Measurements from ENCODE around the gene ETHE1. TPM values are rescaled to one million over a fixed set of nuclear protein-coding genes. Genes with fewer than 3 reads are reported as not detected.

ETHE1 gene
- total RNA-seq, 1 experiment from 2014 or later, result 19.0 TPM

DNA sequence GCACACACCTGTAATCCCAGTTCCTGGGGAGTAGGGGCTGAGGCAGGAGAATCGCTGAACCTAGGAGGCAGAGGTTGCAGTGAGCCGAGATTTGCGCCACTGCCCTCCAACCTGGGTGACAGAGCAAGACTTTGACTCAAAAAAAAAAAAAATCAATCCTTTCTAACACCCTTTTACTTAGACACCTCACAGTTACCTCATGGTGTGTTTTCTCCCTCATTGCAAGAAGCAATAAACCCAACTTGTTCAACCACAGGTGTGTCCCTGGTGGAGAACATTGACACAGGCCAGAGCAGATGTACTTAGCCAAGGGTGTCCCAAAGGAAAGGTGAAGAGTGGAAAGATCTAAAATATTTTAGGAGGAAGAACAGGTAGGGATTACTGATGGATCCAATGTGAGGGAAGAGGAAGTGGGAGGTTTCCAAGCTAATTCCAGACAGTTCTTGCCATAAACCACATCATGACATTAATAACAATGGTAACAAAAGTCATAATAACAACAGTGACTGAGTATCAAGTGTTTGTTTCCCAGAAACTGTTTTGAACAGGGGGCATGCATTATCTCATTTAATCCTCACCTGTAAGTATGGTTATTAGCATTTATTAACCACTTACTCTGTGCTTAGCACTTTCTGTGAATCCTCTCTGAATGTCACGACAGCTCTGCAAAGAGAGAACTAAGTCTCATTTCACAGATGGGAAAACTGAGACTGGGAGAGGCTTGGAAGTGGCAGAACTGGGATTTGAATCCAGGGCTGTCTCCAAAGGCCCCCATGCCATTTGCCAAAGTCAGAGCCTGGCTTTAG, 58.4 kb downstream of the ETHE1 start:
- no peak overlapping the region for H3K4me3 Mint-ChIP-seq
- ChIA-PET CTCF (interaction anchor here (1.1 kb wide), 1 partner anchor 21 kb away, joined by 3 read pairs; no protein-coding TSS in a partner anchor), POLR2A (no interaction called here)
- TF ChIP-seq ZNF423 (CRISPR knock-in tag; IDR thresholded peaks at IDR 0.05) (no peak), ZNF396 (CRISPR knock-in tag; IDR thresholded peaks at IDR 0.05; ENCODE audit: borderline replicate concordance) (no peak), SP1 (CRISPR knock-in tag; conservative IDR thresholded peaks at IDR 0.05) (no peak), JAZF1 (CRISPR knock-in tag; IDR thresholded peaks at IDR 0.05) (no peak), GRHL2 (CRISPR knock-in tag; IDR thresholded peaks at IDR 0.05; ENCODE audit: insufficient replicate concordance, severe bottlenecking) (no peak), MXD4 (CRISPR knock-in tag; IDR thresholded peaks at IDR 0.05; ENCODE audit: borderline replicate concordance) (no peak)
- TF ChIP-seq, protein P1, sequence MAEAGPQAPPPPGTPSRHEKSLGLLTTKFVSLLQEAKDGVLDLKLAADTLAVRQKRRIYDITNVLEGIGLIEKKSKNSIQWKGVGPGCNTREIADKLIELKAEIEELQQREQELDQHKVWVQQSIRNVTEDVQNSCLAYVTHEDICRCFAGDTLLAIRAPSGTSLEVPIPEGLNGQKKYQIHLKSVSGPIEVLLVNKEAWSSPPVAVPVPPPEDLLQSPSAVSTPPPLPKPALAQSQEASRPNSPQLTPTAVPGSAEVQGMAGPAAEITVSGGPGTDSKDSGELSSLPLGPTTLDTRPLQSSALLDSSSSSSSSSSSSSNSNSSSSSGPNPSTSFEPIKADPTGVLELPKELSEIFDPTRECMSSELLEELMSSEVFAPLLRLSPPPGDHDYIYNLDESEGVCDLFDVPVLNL (CRISPR knock-in tag; IDR thresholded peaks at IDR 0.05; ENCODE audit: borderline replicate concordance, low read depth), result no peak
- TF ChIP-seq, protein P2, sequence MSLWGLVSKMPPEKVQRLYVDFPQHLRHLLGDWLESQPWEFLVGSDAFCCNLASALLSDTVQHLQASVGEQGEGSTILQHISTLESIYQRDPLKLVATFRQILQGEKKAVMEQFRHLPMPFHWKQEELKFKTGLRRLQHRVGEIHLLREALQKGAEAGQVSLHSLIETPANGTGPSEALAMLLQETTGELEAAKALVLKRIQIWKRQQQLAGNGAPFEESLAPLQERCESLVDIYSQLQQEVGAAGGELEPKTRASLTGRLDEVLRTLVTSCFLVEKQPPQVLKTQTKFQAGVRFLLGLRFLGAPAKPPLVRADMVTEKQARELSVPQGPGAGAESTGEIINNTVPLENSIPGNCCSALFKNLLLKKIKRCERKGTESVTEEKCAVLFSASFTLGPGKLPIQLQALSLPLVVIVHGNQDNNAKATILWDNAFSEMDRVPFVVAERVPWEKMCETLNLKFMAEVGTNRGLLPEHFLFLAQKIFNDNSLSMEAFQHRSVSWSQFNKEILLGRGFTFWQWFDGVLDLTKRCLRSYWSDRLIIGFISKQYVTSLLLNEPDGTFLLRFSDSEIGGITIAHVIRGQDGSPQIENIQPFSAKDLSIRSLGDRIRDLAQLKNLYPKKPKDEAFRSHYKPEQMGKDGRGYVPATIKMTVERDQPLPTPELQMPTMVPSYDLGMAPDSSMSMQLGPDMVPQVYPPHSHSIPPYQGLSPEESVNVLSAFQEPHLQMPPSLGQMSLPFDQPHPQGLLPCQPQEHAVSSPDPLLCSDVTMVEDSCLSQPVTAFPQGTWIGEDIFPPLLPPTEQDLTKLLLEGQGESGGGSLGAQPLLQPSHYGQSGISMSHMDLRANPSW (CRISPR knock-in tag; conservative IDR thresholded peaks at IDR 0.05; ENCODE audit: low read depth), result no peak
- TF ChIP-seq, protein P3, sequence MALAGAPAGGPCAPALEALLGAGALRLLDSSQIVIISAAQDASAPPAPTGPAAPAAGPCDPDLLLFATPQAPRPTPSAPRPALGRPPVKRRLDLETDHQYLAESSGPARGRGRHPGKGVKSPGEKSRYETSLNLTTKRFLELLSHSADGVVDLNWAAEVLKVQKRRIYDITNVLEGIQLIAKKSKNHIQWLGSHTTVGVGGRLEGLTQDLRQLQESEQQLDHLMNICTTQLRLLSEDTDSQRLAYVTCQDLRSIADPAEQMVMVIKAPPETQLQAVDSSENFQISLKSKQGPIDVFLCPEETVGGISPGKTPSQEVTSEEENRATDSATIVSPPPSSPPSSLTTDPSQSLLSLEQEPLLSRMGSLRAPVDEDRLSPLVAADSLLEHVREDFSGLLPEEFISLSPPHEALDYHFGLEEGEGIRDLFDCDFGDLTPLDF (CRISPR knock-in tag; IDR thresholded peaks at IDR 0.05), result no peak
- ATAC-seq (no peak), DNase-seq (ENCODE audit: low spot score) (no peak)
- H3K9me3 Mint-ChIP-seq, result no peaks in the 10 kb centered on the region
- peaks cover 7% of the 10 kb centered on the region for H3K4me1 Mint-ChIP-seq
- H3K27ac Mint-ChIP-seq, result no peak overlapping the region
- H3K27me3 Mint-ChIP-seq (ENCODE audit: low read depth), result peaks cover 56% of the 10 kb centered on the region
- H3K36me3 Mint-ChIP-seq, result no peaks in the 10 kb centered on the region

DNA sequence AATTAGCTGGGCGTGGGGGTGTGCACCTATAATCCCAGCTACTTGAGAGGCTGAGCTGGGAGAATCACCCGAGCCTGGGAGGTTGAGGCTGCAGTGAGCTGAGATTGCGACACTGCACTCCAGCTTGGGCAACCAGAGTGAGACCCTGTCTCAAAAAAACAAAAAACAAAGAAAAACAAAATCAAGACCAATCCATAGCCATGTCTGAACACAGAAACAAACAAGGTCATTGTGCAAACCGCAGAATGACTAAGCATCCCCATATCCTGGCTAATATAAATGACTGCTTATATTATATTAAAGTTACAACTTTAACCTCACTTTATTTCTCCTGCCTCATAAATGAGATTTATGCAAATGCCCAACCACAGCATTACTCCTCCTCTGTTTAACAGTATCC, 59.3 kb downstream of the ETHE1 start:
- no peak for DNase-seq (ENCODE audit: low spot score)
- POLR2A ChIA-PET, result no interaction called here
- ATAC-seq, result no peak
- Mint-ChIP-seq H3K4me1 (peaks cover 7% of the 10 kb centered on the region), H3K4me3 (no peak overlapping the region), H3K36me3 (no peaks in the 10 kb centered on the region), H3K27me3 (ENCODE audit: low read depth) (peaks cover 52% of the 10 kb centered on the region), H3K27ac (no peak overlapping the region), H3K9me3 (no peaks in the 10 kb centered on the region)
- CTCF ChIA-PET, result interaction anchor here (1.0 to 1.1 kb wide), 2 partner anchors 21 to 87 kb away, joined by 3 to 4 read pairs; no protein-coding TSS in a partner anchor
- TF ChIP-seq, protein P4, sequence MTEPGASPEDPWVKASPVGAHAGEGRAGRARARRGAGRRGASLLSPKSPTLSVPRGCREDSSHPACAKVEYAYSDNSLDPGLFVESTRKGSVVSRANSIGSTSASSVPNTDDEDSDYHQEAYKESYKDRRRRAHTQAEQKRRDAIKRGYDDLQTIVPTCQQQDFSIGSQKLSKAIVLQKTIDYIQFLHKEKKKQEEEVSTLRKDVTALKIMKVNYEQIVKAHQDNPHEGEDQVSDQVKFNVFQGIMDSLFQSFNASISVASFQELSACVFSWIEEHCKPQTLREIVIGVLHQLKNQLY (CRISPR knock-in tag; IDR thresholded peaks at IDR 0.05), result no peak
- TF ChIP-seq CREB1 (CRISPR knock-in tag; IDR thresholded peaks at IDR 0.05) (no peak), ETV6 (CRISPR knock-in tag; IDR thresholded peaks at IDR 0.05) (no peak), GTF2I (CRISPR knock-in tag; conservative IDR thresholded peaks at IDR 0.05) (no peak), IRF2 (CRISPR knock-in tag; IDR thresholded peaks at IDR 0.05; ENCODE audit: borderline replicate concordance, low read depth) (no peak), NFATC4 (CRISPR knock-in tag; IDR thresholded peaks at IDR 0.05) (no peak), ZNF416 (CRISPR knock-in tag; IDR thresholded peaks at IDR 0.05) (no peak), TEAD1 (CRISPR knock-in tag; IDR thresholded peaks at IDR 0.05) (no peak), NR3C1 (CRISPR knock-in tag; conservative IDR thresholded peaks at IDR 0.05; ENCODE audit: low read depth) (no peak), SMAD3 (CRISPR knock-in tag; IDR thresholded peaks at IDR 0.05; ENCODE audit: borderline replicate concordance) (no peak)
- TF ChIP-seq, protein P5, sequence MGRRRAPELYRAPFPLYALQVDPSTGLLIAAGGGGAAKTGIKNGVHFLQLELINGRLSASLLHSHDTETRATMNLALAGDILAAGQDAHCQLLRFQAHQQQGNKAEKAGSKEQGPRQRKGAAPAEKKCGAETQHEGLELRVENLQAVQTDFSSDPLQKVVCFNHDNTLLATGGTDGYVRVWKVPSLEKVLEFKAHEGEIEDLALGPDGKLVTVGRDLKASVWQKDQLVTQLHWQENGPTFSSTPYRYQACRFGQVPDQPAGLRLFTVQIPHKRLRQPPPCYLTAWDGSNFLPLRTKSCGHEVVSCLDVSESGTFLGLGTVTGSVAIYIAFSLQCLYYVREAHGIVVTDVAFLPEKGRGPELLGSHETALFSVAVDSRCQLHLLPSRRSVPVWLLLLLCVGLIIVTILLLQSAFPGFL (CRISPR knock-in tag; IDR thresholded peaks at IDR 0.05; ENCODE audit: borderline replicate concordance), result no peak
- TF ChIP-seq, protein P6, sequence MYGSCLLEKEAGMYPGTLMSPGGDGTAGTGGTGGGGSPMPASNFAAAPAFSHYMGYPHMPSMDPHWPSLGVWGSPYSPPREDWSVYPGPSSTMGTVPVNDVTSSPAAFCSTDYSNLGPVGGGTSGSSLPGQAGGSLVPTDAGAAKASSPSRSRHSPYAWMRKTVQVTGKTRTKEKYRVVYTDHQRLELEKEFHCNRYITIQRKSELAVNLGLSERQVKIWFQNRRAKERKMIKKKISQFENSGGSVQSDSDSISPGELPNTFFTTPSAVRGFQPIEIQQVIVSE (CRISPR knock-in tag; IDR thresholded peaks at IDR 0.05; ENCODE audit: borderline replicate concordance), result no peak
- TF ChIP-seq, protein P1 (CRISPR knock-in tag; IDR thresholded peaks at IDR 0.05; ENCODE audit: borderline replicate concordance, low read depth), result no peak
- TF ChIP-seq, protein P7, sequence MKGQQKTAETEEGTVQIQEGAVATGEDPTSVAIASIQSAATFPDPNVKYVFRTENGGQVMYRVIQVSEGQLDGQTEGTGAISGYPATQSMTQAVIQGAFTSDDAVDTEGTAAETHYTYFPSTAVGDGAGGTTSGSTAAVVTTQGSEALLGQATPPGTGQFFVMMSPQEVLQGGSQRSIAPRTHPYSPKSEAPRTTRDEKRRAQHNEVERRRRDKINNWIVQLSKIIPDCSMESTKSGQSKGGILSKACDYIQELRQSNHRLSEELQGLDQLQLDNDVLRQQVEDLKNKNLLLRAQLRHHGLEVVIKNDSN (CRISPR knock-in tag; IDR thresholded peaks at IDR 0.05), result no peak

Data from WTC11 (cell line).